COLO829 (cell line): ENCODE results near the gene TSPOAP1.

Source experiments
- DNase-seq: peaks from one replicate; pipeline ENCODE4 v3.0.0; 2012; ENCODE audit warnings: low spot score

Gene TSPOAP1, protein sequence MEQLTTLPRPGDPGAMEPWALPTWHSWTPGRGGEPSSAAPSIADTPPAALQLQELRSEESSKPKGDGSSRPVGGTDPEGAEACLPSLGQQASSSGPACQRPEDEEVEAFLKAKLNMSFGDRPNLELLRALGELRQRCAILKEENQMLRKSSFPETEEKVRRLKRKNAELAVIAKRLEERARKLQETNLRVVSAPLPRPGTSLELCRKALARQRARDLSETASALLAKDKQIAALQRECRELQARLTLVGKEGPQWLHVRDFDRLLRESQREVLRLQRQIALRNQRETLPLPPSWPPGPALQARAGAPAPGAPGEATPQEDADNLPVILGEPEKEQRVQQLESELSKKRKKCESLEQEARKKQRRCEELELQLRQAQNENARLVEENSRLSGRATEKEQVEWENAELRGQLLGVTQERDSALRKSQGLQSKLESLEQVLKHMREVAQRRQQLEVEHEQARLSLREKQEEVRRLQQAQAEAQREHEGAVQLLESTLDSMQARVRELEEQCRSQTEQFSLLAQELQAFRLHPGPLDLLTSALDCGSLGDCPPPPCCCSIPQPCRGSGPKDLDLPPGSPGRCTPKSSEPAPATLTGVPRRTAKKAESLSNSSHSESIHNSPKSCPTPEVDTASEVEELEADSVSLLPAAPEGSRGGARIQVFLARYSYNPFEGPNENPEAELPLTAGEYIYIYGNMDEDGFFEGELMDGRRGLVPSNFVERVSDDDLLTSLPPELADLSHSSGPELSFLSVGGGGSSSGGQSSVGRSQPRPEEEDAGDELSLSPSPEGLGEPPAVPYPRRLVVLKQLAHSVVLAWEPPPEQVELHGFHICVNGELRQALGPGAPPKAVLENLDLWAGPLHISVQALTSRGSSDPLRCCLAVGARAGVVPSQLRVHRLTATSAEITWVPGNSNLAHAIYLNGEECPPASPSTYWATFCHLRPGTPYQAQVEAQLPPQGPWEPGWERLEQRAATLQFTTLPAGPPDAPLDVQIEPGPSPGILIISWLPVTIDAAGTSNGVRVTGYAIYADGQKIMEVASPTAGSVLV (N-terminal part only)

DNA sequence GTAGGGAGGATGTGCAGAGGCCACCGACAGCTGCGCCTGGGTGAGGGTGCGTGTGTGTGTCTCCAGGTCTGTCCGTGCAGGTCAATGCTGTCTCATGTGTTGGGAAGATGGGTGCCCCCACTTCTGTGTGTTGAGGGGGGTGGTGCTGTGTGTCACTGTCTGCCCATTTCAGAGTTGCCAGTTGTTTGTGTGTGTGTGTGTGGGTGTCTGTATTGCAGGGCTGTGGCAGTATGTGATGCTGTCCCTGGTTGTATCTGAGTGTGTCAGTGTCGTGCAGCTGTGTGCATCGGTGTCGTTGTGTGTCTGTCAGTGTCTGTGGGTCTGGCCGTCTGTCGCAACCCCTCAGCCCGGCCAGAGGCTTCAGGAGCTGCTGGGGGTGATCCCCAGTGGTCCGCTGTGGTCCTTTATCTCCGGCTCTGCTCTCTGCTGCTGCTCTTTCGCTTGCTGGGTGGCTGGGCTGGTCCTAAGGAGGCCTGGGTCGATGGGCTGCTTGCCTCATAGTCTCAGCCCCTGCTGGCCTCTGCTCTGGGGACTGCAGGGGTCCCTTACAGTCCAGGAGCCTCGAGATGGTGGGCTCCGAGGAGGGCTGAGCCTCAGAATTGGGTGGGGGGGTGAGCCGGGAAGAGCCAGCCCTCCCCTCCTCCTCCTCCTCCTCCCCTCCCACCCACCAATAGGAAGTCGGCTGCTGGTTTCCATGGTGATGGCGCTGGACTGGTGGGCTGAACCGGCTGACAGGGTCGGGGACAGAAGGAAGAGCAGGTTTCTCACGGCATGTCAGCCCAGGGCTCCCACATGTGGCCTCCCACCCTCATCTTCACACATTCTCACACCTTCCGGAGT is at the start of gene TSPOAP1:
TSS of gene TSPOAP1 (minus strand) at position 601 of the 840 bp plus-strand sequence. CDS start 875 bp downstream, outside the sequence.
- DNase-seq: no peak

DNA sequence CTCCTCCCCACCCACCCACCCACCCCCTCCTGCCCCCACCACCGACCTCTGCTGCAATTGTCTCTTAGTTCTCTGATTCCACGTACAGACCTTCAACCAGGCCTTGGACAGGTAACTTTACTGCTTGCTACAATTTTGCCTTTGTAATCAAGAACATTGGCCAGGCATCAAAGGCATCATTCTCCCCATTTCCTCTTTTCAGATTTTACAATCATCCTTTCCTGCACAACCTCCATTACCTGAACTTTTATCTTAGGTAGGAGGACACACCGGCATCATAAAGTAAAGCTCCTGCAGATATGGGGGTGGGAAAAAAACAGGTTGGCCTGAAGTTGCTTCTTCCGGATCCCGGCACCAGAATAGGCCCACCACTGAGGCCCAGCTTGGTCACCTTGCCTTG is 49.1 kb upstream of the TSPOAP1 start:
- DNase-seq: no peak

DNA sequence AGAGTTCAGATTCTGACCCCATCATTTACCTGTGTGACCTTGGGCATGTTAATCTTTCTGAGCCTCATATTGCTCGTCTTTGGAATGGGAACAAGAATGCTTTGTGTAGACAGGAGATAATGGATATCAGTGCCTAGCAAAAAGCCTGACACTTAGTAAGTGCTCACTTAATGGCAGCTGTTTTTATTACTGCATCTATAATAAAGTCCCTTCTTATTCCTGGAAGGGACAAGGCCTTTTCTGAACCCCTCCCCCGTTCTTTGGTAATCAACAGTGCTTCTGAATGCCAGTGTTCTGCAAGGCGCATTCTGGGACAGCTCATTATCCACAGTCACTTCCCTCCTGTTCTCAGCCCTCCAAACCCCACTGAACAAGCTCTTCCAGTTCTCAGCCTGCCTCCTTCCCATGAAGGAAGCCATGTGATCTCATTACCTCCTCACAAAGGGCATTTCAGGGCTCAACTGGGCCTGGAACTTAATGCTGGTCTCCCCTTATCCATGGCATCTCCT is 48.6 kb upstream of the TSPOAP1 start:
- DNase-seq: no peak

DNA sequence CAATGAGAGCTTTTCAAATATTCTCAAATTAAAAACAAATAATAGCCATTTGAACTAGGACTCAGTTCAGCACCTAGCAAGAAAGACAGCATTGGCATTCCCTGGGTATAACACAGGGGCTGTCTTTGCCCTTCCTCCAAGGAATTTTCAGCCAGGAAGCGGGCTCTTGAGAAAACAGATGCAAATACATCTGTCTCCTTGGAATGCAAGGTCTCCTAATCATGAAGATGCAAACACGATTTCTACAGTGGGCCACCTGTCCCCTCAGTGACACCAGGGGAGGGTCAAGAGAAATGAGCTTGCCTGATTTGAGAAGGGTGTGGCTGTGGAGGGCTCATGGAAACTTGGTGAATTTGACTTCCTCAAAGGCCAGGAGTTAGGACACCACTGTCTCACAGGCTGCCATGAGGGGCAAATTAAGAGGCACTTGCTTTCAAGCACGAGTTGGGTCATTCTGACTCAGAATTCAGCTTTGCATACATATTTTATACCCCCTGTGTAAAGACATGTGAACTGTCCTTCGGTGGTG is 47.9 kb upstream of the TSPOAP1 start:
- DNase-seq: no peak

DNA sequence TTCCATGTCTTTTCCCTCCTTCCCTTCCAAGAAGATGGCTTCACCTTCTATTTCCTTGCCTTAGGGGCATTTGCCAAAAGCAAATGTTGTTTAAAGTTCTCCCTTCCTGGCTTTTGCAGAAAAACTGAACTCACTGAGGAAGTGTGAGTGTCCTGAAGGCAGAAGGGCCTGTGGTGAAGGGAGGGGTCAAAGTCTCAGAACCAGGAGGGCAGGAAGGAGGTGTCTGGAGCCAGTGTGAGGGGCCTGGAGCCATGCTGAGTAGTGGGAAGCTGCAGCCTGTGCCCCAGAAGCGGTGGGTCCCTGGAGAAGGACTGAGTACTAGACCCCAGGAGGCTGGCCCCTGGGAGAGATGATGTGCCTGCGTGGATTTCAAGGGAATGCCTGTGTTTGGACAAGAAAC is 47.2 kb upstream of the TSPOAP1 start:
- no peak for DNase-seq

DNA sequence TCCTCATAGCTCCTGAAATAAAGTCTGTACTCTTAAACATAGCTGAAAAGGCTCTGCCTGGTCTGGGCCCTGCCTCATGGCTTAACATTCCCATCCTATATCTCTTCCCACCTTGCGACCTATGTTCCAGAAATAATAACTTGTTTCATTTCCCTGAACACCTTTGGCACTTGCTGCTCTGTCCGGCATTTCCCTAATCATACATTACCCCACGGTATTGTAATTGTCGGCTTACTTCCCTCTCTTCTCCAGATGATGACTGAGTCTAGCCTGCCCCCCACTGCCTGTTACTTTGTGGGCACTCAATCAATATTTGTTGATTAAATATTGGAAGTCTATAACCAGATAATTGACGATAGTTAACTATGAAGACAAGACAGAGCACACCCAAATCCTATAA is 46.7 kb upstream of the TSPOAP1 start:
- no peak for DNase-seq

DNA sequence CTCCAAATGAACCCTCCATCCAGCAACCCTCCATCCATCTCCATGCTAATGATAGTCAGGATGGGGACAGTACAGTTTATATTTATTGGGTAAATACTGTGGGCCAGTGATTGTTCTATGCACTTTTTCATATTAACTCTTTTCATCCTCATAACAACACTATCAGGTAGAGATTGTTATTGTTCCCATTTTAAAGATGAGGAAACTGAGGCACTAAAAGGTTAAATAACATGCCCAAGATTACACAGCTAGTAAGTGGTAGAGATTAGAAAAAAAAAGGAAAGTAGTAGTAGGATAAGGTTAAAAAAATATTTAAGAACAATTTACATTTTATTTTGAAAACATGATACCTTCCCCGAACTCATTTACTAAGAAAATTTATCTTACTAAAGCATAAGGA is 45.3 kb upstream of the TSPOAP1 start:
- no peak for DNase-seq

DNA sequence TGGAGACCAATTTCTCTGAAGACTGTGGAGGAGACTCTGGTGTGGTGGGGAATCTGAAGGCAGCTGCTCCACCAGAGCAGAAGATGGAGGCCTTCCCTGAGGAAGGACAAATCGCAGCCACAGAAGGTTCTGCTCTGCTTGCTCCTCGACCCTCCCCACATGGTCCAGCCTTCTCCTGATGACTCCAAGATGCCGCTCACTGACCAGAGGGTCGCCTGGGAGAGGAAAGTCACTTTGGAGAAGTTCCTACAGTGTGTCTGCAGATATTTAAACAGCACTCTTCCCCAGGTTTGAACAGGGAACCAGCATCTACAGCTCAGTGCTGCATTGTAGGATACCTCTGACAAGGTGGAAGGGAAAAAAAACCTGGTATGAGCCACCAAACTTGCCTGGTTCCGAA is 44.4 kb upstream of the TSPOAP1 start:
- no peak for DNase-seq

DNA sequence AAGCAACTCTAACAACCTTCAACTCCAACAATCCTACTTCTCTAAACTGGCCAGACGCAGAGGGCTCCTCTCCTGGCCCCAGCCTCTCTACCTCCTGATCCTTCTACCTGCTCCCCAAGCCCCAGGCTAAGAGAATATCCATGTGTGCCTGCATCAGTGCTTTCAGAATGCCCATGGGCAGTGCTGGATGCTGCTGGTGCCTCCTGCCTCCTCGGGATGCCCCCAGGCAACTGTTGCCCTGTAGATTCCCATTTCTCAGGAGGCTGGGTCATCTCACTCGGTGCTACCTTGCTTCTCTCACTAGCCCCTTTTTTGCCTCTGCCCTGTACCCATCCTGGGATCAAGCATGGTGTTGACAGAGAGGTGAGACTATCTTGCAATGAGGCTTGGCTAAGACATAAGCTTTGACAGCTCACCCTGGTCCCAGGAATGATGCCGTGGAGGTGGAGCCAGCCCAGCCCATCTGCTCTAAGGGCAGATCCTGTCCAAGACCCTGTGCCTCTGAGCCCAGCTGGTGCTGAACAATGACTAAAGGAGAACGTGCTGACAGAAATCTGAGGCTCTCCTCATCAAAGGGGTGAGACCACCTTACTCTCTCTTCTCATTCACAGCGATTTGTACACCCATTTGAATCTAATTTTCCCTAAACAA is 42.8 kb upstream of the TSPOAP1 start:
- no peak for DNase-seq

DNA sequence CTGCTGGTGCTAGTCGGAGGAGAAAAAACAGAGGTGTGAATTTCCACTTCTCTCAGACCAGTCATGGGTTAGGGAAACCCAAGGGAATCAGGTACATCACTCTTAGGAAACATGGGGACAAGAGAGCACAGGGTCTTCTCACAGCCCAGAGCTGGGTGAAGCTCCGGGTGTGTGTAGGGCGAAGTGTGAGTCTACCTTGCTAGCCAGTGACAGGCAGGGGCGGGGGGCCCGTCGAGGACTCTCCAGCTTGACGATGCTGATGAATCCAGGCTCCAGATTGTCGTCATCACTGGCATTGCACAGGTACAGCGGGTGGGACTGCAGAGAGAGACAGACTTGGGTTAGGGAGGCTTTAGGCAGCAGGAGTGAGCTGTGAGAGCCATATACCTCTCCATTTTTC is 42.1 kb upstream of the TSPOAP1 start:
- DNase-seq: no peak

DNA sequence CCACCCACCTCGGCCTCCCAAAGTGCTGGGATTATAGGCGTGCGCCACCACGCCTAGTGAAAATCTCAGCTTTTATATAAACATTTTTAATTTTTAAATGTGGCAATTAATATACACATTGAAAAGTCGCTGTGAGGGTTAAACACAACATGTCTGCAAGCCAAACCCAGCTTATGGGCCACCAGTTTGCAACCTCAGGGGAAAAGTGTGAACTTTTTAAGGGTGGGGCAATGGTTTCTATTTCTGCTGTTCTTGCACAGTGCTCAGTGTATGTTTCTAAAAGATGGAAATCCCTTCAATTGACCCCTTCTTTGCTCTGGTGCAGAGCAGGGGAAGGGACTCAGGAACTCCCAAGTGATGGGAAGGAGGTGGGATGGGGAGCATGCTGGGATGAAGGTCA is 41.7 kb upstream of the TSPOAP1 start:
- DNase-seq: no peak

DNA sequence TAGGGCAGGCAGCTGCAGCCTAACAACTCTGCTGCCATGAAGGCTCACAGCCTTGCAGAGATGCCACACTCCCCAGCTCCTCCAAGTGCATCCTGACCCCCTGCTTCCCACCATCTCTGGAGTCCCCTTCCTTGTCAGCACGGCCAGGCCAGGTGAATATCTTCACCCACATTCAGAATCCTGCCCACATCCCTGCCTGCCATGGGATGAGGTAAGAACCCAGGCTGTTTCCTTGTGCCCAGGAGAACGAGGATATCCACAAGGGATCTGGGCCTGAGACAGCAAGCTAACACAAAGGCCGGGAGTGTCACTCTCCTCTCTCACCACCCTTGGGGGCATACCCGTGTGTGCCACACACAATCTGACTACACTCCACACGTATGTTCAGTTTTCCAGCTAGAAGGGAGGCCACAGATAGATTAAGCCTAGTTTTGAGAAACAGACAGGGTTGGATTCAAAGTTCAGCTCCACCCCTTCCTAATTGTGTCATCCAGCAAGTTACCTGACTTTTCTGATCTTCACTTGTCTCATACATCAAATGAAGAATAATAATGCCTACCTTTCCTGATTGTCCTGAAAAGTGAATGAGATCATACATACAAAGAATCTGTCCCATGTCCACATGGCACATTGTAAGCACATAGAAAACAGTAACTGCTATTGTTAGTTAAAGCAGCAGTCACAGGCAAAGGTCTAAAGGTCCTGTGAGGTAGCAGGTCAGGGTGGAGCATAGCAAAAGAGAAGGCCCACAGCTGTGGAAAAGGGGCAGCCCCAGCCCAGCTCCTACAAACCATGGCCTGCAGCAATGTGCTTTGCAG is 40.8 kb upstream of the TSPOAP1 start:
- no peak for DNase-seq

DNA sequence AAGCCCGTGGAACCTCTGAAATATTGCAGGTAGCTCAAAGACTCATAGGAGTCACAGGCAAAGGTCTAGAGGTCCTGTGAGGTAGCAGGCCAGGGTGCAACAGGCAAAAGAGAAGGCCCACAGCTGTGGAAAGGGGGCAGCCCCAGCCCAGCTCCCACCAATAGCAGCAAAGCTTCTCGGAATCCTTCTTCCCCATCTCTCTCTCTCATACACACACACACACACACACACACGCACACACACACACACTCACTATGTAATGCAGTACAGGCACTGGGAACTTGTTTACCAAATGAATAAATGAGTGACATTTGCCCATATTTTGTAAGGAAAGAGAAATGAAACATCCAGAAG is 40.2 kb upstream of the TSPOAP1 start:
- no peak for DNase-seq

DNA sequence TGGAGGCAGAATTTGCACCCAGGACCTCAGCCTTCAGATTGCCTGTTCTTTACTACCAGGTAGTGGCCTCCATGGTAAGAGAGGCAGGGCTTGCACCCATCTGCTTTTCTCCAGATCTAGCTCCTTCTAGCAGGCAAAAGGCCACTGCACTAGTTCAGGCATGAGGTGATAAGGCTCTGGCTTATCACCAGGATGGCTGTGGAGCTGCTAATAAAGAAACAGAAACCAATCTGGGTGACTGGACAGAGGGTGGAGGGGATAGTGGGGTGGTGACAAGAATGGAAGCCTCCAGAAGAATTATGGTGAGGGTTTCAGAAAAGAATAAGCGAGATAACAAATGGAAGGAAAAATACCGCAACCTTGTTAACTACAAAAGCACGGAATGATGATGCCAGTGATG is 38.9 kb upstream of the TSPOAP1 start:
- DNase-seq: no peak

DNA sequence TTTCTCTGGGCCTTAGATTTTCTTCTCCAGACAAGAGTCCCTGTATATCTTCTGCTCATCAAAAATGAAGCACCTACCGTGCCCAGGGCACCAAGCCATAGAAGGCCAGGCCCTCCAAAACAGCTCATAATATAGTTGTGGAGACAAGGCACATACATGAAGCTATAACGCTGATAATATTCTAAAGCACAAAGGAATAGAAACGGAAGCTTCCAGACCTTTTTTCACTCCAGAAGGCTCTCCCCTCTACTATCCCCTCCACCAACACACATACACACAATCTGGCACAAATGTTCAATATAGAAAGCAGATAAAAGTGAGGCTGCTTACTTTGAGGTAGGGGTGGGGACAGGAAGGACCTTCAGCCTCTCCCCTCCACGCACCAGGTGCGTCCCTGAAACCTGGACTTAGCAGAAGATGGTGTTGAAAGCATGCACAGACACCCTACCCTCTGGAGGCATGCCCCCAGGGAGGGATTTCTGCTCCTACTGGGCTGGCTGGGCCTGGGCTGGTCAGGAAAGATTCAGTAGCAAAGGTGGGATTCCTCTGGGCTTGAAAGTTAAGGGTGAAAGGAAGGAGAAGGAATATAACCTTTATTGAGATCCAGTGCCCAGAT is 37.5 kb upstream of the TSPOAP1 start:
- no peak for DNase-seq

DNA sequence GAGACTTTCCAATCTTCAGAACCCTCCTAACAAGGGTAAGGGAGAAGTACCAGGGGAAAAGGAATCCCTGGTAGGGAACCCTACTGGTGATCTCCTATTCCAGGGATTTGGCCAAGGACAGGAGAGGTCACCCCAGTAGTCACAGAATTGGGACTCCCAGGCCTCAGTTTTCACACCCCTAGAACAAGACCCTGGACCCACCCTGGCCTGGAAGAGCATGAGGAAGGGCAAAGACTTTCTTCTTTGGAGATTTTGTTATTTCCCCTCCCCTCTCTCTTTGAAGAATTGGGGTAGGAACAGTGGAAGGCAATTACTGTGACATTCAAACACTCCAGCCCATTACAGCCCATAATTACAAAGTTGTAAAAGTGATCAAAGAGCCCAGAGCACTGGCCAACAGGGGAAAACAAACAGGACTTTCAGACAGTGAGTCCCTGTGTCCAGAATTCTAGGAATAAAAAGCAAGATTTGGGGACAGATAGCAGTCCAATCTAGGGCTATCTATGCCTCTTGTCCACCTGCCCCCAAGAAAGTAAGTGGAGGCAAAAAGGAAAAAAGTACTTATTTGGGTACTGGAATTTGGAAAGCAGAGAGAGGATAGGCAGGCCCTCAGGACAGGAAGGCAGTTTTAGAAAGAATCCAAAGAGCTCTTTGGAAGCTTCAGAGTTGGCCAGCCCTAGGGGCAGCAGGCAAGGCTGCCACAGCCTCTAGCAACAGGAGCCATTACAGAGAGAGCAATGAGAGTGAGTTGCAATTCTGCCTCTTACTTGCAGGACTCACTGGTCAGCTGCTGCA is 36.8 kb upstream of the TSPOAP1 start:
- no peak for DNase-seq

DNA sequence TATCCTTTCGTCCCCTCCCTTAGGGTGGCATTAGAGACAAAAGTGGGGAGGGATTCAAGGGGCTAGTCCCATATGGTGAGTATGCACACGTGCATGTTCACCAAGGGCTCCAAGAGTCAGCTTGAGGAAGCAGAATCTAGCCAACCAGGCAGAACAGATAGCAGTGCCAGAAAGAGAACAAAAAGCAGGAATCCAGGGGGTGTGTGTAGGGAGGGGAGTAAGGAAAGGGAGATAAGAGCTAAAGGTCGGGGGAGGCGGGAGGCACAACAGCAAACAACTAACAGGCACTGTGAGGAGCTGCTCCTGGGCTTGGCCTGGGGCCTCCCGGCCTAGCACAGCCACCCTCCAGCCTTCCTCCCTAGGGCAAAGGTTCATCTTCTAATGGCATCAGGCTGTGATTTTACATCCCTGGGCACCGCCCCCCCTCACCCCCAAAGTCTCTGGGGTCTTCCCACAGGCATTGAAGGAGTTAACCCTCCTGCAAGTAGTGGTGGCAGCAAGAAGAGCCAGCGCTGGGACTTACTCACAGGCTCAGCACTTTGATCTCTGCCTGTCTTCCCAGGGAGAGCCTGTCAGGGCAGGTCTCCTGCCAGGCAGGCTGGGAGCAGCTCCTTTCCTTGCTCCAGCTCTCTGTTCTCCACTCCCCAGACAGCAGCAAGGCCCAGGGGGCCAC is 35.8 kb upstream of the TSPOAP1 start:
- DNase-seq: no peak

DNA sequence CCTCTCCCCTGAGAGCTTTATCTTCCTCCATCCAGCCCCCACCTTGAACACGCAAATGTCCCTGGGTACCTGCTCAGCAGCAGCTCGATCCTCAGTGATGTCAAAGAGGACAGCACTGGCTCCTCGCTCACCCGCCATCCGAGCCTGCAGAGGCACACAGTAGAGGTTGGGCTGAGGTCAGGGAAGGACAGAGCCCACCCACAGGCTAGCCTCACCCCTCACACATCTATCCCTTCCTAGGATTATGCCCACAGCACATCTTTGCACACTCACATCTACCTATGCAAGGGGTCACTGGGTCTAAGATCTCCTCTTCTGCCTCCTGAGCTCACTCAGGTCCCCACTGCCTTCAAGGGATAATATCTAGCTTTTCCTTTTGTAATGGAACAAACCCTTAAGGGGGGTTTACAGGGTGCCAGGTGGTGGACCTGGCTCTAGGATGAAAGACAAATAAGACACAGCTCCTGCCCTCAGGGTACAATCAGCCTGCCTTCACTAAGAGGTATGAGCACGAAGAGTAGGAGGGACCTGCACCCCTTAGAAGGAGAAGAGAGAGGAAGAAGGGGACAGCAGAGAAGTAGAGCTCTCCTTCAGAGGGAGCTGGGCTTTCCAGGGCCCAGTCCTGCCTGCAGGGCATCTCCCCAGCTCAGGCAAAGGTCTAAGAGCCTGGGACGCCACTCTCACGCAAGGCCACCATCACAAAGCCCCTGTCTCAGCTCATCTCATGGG is 35.0 kb upstream of the TSPOAP1 start:
- DNase-seq: no peak
